WTC11 (cell line): Measurements from ENCODE around the gene MBP.

Source experiments
- FOXJ3 ChIP-seq: sonication (generic); formaldehyde crosslinking; IDR thresholded peaks from 2 replicates; pipeline ENCODE4 v1.9.0; 2021; ENCODE audit warnings: missing genetic modification reagents, mild to moderate bottlenecking, borderline replicate concordance
- NR2C2 ChIP-seq: sonication (generic); formaldehyde crosslinking; IDR thresholded peaks from 2 replicates; pipeline ENCODE4 v1.8.0; 2022; ENCODE audit warnings: mild to moderate bottlenecking, missing genetic modification reagents
- OVOL2 ChIP-seq: fragments of 250-450 bp; sonication (Bioruptor Pico); IDR thresholded peaks from 2 replicates; pipeline ENCODE4 v1.9.0; 2021; ENCODE audit warnings: mild to moderate bottlenecking, borderline replicate concordance
- RELA ChIP-seq: sonication (generic); formaldehyde crosslinking; IDR thresholded peaks from 2 replicates; pipeline ENCODE4 v1.8.1; 2022; ENCODE audit warnings: missing genetic modification reagents, mild to moderate bottlenecking, borderline replicate concordance
- TP53 ChIP-seq: sonication (generic); formaldehyde crosslinking; IDR thresholded peaks from 2 replicates; pipeline ENCODE4 v1.8.1; 2023; ENCODE audit warnings: mild to moderate bottlenecking, missing genetic modification reagents
- TF ChIP-seq, protein P1 (sequence below): sonication (generic); formaldehyde crosslinking; IDR thresholded peaks from 2 replicates; pipeline ENCODE4 v1.8.0; 2023; ENCODE audit warnings: mild to moderate bottlenecking, missing genetic modification reagents
- TF ChIP-seq, protein P2 (sequence below): sonication (generic); formaldehyde crosslinking; IDR thresholded peaks from 2 replicates; pipeline ENCODE4 v1.8.0; 2022; ENCODE audit warnings: missing genetic modification reagents
- TF ChIP-seq, protein P3 (sequence below): fragments of 200-600 bp; IDR thresholded peaks from 2 replicates; pipeline ENCODE4 v1.8.0; 2022; ENCODE audit warnings: antibody characterized with exemption
- TF ChIP-seq, protein P4 (sequence below): fragments of 250-450 bp; sonication (Bioruptor Pico); IDR thresholded peaks from 2 replicates; pipeline ENCODE4 v1.9.0; 2021; ENCODE audit warnings: mild to moderate bottlenecking, borderline replicate concordance
- TF ChIP-seq, protein P5 (sequence below): sonication (generic); formaldehyde crosslinking; IDR thresholded peaks from 2 replicates; pipeline ENCODE4 v1.8.0; 2022; ENCODE audit warnings: mild to moderate bottlenecking, missing genetic modification reagents

DNA sequence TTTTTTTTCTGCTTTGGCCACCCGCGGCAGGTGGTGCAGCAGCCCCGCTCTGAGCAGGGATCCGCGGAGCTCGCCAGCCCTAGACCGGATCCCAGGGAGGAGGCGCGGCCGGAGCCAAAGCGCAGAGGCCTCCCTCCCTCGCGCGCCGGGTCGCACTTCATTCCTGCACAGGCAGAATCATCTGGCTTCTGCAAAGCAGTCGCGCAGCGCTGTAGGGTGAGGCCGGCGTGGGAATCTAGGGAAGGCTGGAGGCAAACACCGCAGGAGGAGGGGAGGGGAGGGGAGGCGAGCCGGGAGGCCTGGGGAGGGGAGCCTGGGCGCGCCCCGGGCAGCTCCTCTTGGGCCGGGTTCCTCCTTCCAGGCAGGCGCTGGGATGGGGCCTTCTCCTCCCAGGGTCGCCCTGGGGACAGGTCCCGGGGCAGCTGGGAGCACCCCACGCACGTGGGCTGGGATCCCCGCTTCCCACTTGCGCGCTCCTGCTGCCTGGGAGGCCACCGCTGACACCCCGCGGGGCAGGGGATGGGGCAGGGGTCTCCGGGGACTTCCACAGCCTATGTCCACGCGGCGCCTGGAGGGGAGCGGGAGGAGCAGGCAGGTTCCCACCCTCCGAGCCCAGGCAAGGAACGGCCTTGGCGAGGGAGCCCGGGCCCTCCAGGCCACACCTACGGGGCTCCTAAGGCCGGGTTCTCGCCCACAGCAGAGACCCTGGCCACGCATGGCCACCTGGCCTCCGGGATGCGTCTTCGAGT lies 45.0 kb downstream of the MBP start:
- TF ChIP-seq TP53 (CRISPR knock-in tag) (no peak; the same call in 1 of the 2 replicates), OVOL2 (CRISPR knock-in tag) (no peak), RELA (CRISPR knock-in tag) (no peak), NR2C2 (CRISPR knock-in tag) (no peak), FOXJ3 (no peak)
- TF ChIP-seq, protein P1, sequence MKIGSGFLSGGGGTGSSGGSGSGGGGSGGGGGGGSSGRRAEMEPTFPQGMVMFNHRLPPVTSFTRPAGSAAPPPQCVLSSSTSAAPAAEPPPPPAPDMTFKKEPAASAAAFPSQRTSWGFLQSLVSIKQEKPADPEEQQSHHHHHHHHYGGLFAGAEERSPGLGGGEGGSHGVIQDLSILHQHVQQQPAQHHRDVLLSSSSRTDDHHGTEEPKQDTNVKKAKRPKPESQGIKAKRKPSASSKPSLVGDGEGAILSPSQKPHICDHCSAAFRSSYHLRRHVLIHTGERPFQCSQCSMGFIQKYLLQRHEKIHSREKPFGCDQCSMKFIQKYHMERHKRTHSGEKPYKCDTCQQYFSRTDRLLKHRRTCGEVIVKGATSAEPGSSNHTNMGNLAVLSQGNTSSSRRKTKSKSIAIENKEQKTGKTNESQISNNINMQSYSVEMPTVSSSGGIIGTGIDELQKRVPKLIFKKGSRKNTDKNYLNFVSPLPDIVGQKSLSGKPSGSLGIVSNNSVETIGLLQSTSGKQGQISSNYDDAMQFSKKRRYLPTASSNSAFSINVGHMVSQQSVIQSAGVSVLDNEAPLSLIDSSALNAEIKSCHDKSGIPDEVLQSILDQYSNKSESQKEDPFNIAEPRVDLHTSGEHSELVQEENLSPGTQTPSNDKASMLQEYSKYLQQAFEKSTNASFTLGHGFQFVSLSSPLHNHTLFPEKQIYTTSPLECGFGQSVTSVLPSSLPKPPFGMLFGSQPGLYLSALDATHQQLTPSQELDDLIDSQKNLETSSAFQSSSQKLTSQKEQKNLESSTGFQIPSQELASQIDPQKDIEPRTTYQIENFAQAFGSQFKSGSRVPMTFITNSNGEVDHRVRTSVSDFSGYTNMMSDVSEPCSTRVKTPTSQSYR = no peak
- TF ChIP-seq, protein P2, sequence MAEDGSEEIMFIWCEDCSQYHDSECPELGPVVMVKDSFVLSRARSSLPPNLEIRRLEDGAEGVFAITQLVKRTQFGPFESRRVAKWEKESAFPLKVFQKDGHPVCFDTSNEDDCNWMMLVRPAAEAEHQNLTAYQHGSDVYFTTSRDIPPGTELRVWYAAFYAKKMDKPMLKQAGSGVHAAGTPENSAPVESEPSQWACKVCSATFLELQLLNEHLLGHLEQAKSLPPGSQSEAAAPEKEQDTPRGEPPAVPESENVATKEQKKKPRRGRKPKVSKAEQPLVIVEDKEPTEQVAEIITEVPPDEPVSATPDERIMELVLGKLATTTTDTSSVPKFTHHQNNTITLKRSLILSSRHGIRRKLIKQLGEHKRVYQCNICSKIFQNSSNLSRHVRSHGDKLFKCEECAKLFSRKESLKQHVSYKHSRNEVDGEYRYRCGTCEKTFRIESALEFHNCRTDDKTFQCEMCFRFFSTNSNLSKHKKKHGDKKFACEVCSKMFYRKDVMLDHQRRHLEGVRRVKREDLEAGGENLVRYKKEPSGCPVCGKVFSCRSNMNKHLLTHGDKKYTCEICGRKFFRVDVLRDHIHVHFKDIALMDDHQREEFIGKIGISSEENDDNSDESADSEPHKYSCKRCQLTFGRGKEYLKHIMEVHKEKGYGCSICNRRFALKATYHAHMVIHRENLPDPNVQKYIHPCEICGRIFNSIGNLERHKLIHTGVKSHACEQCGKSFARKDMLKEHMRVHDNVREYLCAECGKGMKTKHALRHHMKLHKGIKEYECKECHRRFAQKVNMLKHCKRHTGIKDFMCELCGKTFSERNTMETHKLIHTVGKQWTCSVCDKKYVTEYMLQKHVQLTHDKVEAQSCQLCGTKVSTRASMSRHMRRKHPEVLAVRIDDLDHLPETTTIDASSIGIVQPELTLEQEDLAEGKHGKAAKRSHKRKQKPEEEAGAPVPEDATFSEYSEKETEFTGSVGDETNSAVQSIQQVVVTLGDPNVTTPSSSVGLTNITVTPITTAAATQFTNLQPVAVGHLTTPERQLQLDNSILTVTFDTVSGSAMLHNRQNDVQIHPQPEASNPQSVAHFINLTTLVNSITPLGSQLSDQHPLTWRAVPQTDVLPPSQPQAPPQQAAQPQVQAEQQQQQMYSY (CRISPR knock-in tag) = no peak
- TF ChIP-seq, protein P3, sequence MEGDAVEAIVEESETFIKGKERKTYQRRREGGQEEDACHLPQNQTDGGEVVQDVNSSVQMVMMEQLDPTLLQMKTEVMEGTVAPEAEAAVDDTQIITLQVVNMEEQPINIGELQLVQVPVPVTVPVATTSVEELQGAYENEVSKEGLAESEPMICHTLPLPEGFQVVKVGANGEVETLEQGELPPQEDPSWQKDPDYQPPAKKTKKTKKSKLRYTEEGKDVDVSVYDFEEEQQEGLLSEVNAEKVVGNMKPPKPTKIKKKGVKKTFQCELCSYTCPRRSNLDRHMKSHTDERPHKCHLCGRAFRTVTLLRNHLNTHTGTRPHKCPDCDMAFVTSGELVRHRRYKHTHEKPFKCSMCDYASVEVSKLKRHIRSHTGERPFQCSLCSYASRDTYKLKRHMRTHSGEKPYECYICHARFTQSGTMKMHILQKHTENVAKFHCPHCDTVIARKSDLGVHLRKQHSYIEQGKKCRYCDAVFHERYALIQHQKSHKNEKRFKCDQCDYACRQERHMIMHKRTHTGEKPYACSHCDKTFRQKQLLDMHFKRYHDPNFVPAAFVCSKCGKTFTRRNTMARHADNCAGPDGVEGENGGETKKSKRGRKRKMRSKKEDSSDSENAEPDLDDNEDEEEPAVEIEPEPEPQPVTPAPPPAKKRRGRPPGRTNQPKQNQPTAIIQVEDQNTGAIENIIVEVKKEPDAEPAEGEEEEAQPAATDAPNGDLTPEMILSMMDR = no peak
- TF ChIP-seq, protein P4, sequence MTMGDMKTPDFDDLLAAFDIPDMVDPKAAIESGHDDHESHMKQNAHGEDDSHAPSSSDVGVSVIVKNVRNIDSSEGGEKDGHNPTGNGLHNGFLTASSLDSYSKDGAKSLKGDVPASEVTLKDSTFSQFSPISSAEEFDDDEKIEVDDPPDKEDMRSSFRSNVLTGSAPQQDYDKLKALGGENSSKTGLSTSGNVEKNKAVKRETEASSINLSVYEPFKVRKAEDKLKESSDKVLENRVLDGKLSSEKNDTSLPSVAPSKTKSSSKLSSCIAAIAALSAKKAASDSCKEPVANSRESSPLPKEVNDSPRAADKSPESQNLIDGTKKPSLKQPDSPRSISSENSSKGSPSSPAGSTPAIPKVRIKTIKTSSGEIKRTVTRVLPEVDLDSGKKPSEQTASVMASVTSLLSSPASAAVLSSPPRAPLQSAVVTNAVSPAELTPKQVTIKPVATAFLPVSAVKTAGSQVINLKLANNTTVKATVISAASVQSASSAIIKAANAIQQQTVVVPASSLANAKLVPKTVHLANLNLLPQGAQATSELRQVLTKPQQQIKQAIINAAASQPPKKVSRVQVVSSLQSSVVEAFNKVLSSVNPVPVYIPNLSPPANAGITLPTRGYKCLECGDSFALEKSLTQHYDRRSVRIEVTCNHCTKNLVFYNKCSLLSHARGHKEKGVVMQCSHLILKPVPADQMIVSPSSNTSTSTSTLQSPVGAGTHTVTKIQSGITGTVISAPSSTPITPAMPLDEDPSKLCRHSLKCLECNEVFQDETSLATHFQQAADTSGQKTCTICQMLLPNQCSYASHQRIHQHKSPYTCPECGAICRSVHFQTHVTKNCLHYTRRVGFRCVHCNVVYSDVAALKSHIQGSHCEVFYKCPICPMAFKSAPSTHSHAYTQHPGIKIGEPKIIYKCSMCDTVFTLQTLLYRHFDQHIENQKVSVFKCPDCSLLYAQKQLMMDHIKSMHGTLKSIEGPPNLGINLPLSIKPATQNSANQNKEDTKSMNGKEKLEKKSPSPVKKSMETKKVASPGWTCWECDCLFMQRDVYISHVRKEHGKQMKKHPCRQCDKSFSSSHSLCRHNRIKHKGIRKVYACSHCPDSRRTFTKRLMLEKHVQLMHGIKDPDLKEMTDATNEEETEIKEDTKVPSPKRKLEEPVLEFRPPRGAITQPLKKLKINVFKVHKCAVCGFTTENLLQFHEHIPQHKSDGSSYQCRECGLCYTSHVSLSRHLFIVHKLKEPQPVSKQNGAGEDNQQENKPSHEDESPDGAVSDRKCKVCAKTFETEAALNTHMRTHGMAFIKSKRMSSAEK = no peak
- TF ChIP-seq, protein P5, sequence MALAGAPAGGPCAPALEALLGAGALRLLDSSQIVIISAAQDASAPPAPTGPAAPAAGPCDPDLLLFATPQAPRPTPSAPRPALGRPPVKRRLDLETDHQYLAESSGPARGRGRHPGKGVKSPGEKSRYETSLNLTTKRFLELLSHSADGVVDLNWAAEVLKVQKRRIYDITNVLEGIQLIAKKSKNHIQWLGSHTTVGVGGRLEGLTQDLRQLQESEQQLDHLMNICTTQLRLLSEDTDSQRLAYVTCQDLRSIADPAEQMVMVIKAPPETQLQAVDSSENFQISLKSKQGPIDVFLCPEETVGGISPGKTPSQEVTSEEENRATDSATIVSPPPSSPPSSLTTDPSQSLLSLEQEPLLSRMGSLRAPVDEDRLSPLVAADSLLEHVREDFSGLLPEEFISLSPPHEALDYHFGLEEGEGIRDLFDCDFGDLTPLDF (CRISPR knock-in tag) = no peak
